ENCODE results near the gene GPN2.

The GPN2 gene

GRCh38 chr1:26831546-26832248, 58.4 kb downstream of the GPN2 start:
- no peak for DNase-seq (ENCODE audit: low spot score)

GRCh38 chr1:26831059-26831458, 59.0 kb downstream of the GPN2 start:
- DNase-seq (ENCODE audit: low spot score) = no peak

- DNase-seq (ENCODE audit: low spot score) = no peak
Observed at GRCh38 chr1:26829184-26829911, 60.7 kb downstream of the GPN2 start.

- DNase-seq (ENCODE audit: low spot score) = no peak
Observed at GRCh38 chr1:26828411-26828991, 61.6 kb downstream of the GPN2 start.

- no peak for DNase-seq (ENCODE audit: low spot score)
Observed at GRCh38 chr1:26827663-26828062, 62.4 kb downstream of the GPN2 start.

- DNase-seq (ENCODE audit: low spot score) = no peak
Observed at GRCh38 chr1:26827106-26827604, 62.9 kb downstream of the GPN2 start.

GRCh38 chr1:26826261-26827105, 63.6 kb downstream of the GPN2 start, which contains the start of gene ZDHHC18:
ZDHHC18 (plus strand) TSS chr1:26826688; CDS start chr1:26826805, 117 bp downstream.
- peak; percentile 44 for DNase-seq (ENCODE audit: low spot score)
